ENCODE measurements around the gene TACR2.

- TF ChIP-seq CTCF (IDR thresholded peaks at IDR 0.05; ENCODE audit: low read depth, low read length) (no peak), EZH2phosphoT487 (IDR thresholded peaks at IDR 0.05; ENCODE audit: low read depth) (no peak)
These were observed 28.2 kb downstream of the TACR2 start for GRCh38 chr10:69388488-69388887.
